GM12878 (cell line): ENCODE data around the gene OR8K5. TPM values are rescaled to one million over a fixed set of nuclear protein-coding genes. Genes with fewer than 3 reads are reported as not detected.
"Not testable (repeated sequence)": the region's sequence is repeated elsewhere in the genome, so short reads cannot be mapped to it uniquely, and the experiment has no call there.

ENCODE experiments used
- ATAC-seq: fragments of 200-7000 bp; cut with Tn5 transposase; 3 replicates; pipeline ENCODE4 v1.9.1; 2020; ENCODE audit warnings: mild to moderate bottlenecking, moderate library complexity
- BruUV-seq: library from RNA; stranded (reverse); fragments of 400-500 nt; replicated peaks from 2 replicates; lab custom pipeline; 2021; lab: Mats Ljungman, UMichigan
- CTCF ChIA-PET: fragments of 300-600 bp; sonication (Branson Sonifier 250); formaldehyde crosslinking; extraction: SDS; loops from one replicate; lab custom pipeline; 2021; ENCODE audit warnings: inconsistent platforms; lab: Yijun Ruan, JAX
- POLR2A ChIA-PET: fragments of 350-600 bp; formaldehyde crosslinking; extraction: SDS; loops from one replicate; lab custom pipeline; 2021; ENCODE audit warnings: inconsistent platforms; lab: Charles Lee
- RAD21 ChIA-PET: fragments of 300-600 bp; sonication (Branson Sonifier 250); formaldehyde crosslinking; loops from one replicate; lab custom pipeline; 2023; ENCODE audit warnings: antibody characterized with exemption; ENCODE audit not compliant: unreplicated experiment; lab: Charles Lee
- SMC1A ChIA-PET: fragments of 300-600 bp; sonication (Branson Sonifier 250); formaldehyde crosslinking; loops from one replicate; lab custom pipeline; 2023; ENCODE audit not compliant: unreplicated experiment, uncharacterized antibody; lab: Charles Lee
- DNase-seq: peaks from one replicate; pipeline ENCODE4 v3.0.0-alpha.2; 2011; ENCODE audit warnings: low read depth, low spot score
- FAIRE-seq: peaks from 3 replicates; lab custom pipeline; 2011; peaks lifted over from hg19 to GRCh38; lab: Jason Lieb, UNC
- H2AFZ ChIP-seq: 2 replicates; pipeline ENCODE4 v1.6.0; 2011; ENCODE audit warnings: low read depth, low read length, control low read depth; ENCODE audit not compliant: control insufficient read depth
- H3K27ac ChIP-seq: 2 replicates; pipeline ENCODE4 v1.5.1; 2011; ENCODE audit warnings: control low read depth; ENCODE audit not compliant: control insufficient read depth, insufficient read depth
- H3K27me3 ChIP-seq, 2 experiments: replicated peaks in 1 of 2; 2 replicates each; pipeline versions ENCODE4 v1.6.0 to v1.6.1; 2011; ENCODE audit warnings: low read length in 1 of 2; ENCODE audit not compliant: control insufficient read depth in 2 of 2, insufficient read depth in 2 of 2
- H3K36me3 ChIP-seq, 2 experiments: 2 replicates each; pipeline ENCODE4 v1.5.1; 2011; ENCODE audit warnings: low read length in 1 of 2; ENCODE audit not compliant: control insufficient read depth in 2 of 2, insufficient read depth in 2 of 2
- H3K4me1 ChIP-seq: 2 replicates; pipeline ENCODE4 v1.6.1; 2011; ENCODE audit warnings: mild to moderate bottlenecking, low read length, moderate library complexity, mixed read lengths; ENCODE audit not compliant: control insufficient read depth, insufficient read depth
- H3K4me2 ChIP-seq: 2 replicates; pipeline ENCODE4 v1.6.0; 2011; ENCODE audit warnings: control low read depth; ENCODE audit not compliant: control insufficient read depth, insufficient read depth
- H3K4me3 ChIP-seq: fragments of 200-600 bp; sonication (generic); 2 replicates; pipeline ENCODE4 v1.5.1; 2016
- H3K79me2 ChIP-seq: 2 replicates; pipeline ENCODE4 v1.6.0; 2011; ENCODE audit warnings: low read length; ENCODE audit not compliant: control insufficient read depth, insufficient read depth
- H3K9ac ChIP-seq: 2 replicates; pipeline ENCODE4 v1.8.0; 2011; ENCODE audit warnings: low read length, control low read depth, mixed read lengths; ENCODE audit not compliant: control insufficient read depth, insufficient read depth
- H3K9me3 ChIP-seq: replicated peaks from 3 replicates; pipeline ENCODE4 v1.5.1; 2011; ENCODE audit warnings: mild to moderate bottlenecking, low read length; ENCODE audit not compliant: control insufficient read depth, insufficient read depth
- H4K20me1 ChIP-seq: 2 replicates; pipeline ENCODE4 v1.6.0; 2011; ENCODE audit not compliant: control insufficient read depth, insufficient read depth
- CHD4 ChIP-seq: fragments of 200-600 bp; sonication (generic); IDR thresholded peaks from 2 replicates; pipeline ENCODE4 v1.6.1; 2016; ENCODE audit warnings: mild to moderate bottlenecking
- EGR1 ChIP-seq, 2 experiments: IDR thresholded peaks; 1 replicate in 1 of 2; 2 replicates in 1 of 2; pipeline ENCODE4 v1.6.1; 2011 to 2012; ENCODE audit warnings: low read depth in 2 of 2, low read length in 2 of 2, borderline replicate concordance in 1 of 2, mild to moderate bottlenecking in 1 of 2, moderate library complexity in 1 of 2
- EP300 ChIP-seq, 2 experiments: fragments of 150-350 bp in 1 of 2; IDR thresholded peaks; 2 replicates each; pipeline ENCODE4 v1.6.1; 2011 to 2012; ENCODE audit warnings: low read depth in 2 of 2, low read length in 2 of 2, borderline replicate concordance in 1 of 2, improper control_type of control experiment in 1 of 2, inconsistent platforms in 1 of 2; ENCODE audit not compliant: control insufficient read depth in 1 of 2
- HDAC6 ChIP-seq: fragments of 200-600 bp; sonication (generic); IDR thresholded peaks from one replicate; pipeline ENCODE4 v1.8.0; 2017; ENCODE audit warnings: antibody characterized with exemption; ENCODE audit not compliant: unreplicated experiment
- KLF5 ChIP-seq: fragments of 450-650 bp; IDR thresholded peaks from 2 replicates; pipeline ENCODE4 v1.6.1; 2014; ENCODE audit warnings: mild to moderate bottlenecking; ENCODE audit not compliant: partially characterized antibody
- MEF2B ChIP-seq: fragments of 450-650 bp; IDR thresholded peaks from 2 replicates; pipeline ENCODE4 v1.6.1; 2018; ENCODE audit warnings: mild to moderate bottlenecking, moderate library complexity; ENCODE audit not compliant: partially characterized antibody, poor library complexity, severe bottlenecking
- MTA2 ChIP-seq: fragments of 450-650 bp; IDR thresholded peaks from 2 replicates; pipeline ENCODE4 v1.6.1; 2016; ENCODE audit warnings: low read depth, mild to moderate bottlenecking, moderate library complexity
- PML ChIP-seq: IDR thresholded peaks from 2 replicates; pipeline ENCODE4 v1.6.1; 2012; ENCODE audit warnings: low read length, inconsistent platforms
- POLR2A ChIP-seq: IDR thresholded peaks from 2 replicates; pipeline ENCODE4 v1.6.1; 2011; ENCODE audit warnings: low read depth, mild to moderate bottlenecking, low read length
- POLR2AphosphoS2 ChIP-seq: IDR thresholded peaks from 2 replicates; pipeline ENCODE4 v1.6.1; 2011; ENCODE audit warnings: low read depth, mild to moderate bottlenecking, low read length, improper control_type of control experiment, moderate library complexity
- SMAD1 ChIP-seq: fragments of 450-650 bp; IDR thresholded peaks from 2 replicates; pipeline ENCODE4 v1.6.1; 2018; ENCODE audit warnings: mild to moderate bottlenecking, low read depth; ENCODE audit not compliant: partially characterized antibody
- WGBS: methylation state at CpG from one replicate; pipeline ENCODE4 v1.1.6; 2016; ENCODE audit warnings: low lambda C conversion rate; ENCODE audit not compliant: insufficient replicate concordance, insufficient coverage; ENCODE audit errors: missing lambda C conversion rate; 5-methylcytosine and 5-hydroxymethylcytosine counted together
- in situ Hi-C: fragments of 300-500 bp; cut with MboI; formaldehyde crosslinking; loops from 9 replicates; pipeline ENCODE4 v1.14.3; 2018; ENCODE audit warnings: mixed read lengths
- intact Hi-C: fragments of 100-400 bp; cut with micrococcal nuclease; formaldehyde crosslinking; loops from one replicate; pipeline ENCODE4 v1.14.2; 2022; ENCODE audit not compliant: unreplicated experiment
- polyA plus RNA-seq, 11 experiments: library from polyadenylated mRNA; depleted of rRNA in 4 of 11; unstranded in 6 of 11; stranded (reverse) in 5 of 11; fragments of >200 nt; fragmentation: Nextera tagmentation in 4 of 11; fragmentation: Illumina TruSeq in 1 of 11; extraction: Ambion mirVana in 4 of 11; extraction: Trizol in 1 of 11; gene quantifications; 1 replicate in 1 of 11; 2 replicates in 10 of 11; pipeline versions ENCODE4 v1.2.1 to v1.2.3, GENCODE V29; 2011 to 2016; ENCODE audit warnings: inconsistent platforms in 2 of 11, missing spikeins in 2 of 11, low read depth in 1 of 11
- total RNA-seq, 4 experiments: library from RNA; depleted of rRNA in 3 of 4; stranded (reverse); fragments of >200 nt in 3 of 4; fragmentation: Illumina TruSeq in 1 of 4; extraction: Trizol in 1 of 4; gene quantifications; 2 replicates each; pipeline versions ENCODE4 v1.2.1 to v1.2.3, GENCODE V29; 2013 to 2021
- TF ChIP-seq, protein P1 (sequence below): fragments of 450-650 bp; IDR thresholded peaks from 2 replicates; pipeline ENCODE4 v1.6.1; 2016; ENCODE audit warnings: mild to moderate bottlenecking
- TF ChIP-seq, protein P2 (sequence below): IDR thresholded peaks from 2 replicates; pipeline ENCODE4 v1.6.1; 2011; ENCODE audit warnings: borderline replicate concordance, low read depth, mild to moderate bottlenecking, moderate library complexity, mixed read lengths, low read length; ENCODE audit not compliant: insufficient read depth; ENCODE audit errors: extremely low read length
- TF ChIP-seq, protein P3 (sequence below): IDR thresholded peaks from 2 replicates; pipeline ENCODE4 v1.6.1; 2011; ENCODE audit warnings: borderline replicate concordance, low read depth, mild to moderate bottlenecking, moderate library complexity, low read length; ENCODE audit not compliant: insufficient read depth, poor library complexity, severe bottlenecking
- TF ChIP-seq, protein P4 (sequence below): fragments of 450-650 bp; IDR thresholded peaks from 2 replicates; pipeline ENCODE4 v1.6.1; 2018; ENCODE audit warnings: mild to moderate bottlenecking, low read depth, moderate library complexity; ENCODE audit not compliant: partially characterized antibody

The OR8K5 gene
- total and polyA plus RNA-seq, 10 of the 15 experiments (the other 5 are each of a cell fraction or from before 2014, with no cell fraction given) = not detected

DNA sequence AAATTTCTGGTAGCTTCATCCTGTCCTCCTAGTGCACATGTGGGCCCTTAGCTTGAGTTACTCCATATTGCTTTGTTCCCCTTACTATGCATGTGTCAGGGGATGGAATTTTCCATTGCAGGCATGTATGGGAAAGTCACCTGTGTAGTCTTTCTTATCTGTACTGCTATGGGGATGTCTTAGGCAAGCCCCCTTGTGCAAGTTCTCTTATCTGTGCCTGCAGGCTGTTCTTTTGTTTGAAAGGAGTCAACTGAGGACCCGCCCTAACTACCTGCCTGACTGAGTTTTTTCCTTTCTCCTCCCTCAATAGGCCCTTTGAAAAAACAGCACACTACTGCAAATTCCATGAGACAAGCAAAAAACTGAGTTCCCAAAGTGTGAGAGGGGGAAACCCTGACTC is 8.7 kb downstream of the OR8K5 start:
- CTCF ChIA-PET = interaction anchor here (0.6 kb wide), 1 partner anchor 19 kb away, joined by 3 read pairs; no protein-coding TSS in a partner anchor
- WGBS = 0% methylated on average over 1 of the region's 1 CpG
- no peak for FAIRE-seq

DNA sequence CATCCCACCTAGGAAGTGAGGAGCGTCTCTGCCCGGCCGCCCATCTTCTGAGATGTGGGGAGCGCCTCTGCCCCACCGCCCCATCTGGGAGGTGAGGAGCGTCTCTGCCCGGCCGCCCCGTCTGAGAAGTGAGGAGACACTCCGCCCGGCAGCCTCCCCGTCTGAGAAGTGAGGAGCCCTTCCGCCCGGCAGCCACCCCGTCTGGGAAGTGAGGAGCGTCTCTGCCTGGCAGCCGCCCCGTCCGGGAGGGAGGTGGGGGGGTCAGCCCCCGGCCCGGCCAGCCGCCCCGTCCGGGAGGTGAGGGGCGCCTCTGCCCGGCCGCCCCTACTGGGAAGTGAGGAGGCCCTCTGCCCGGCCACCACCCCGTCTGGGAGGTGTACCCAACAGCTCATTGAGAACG is 16.4 kb downstream of the OR8K5 start:
- H3K27me3 ChIP-seq, H3K27ac ChIP-seq, H3K4me3 ChIP-seq, in situ Hi-C loops, ATAC-seq, H3K9me3 ChIP-seq, FAIRE-seq, SMC1A ChIA-PET, H3K4me1 ChIP-seq, RAD21 ChIA-PET, CTCF ChIA-PET, POLR2A ChIA-PET, BruUV-seq, H2AFZ ChIP-seq, H4K20me1 ChIP-seq, H3K79me2 ChIP-seq, H3K36me3 ChIP-seq, DNase-seq, intact Hi-C loops, H3K4me2 ChIP-seq, H3K9ac ChIP-seq: not testable (repeated sequence)
- 70% methylated on average over 12 of the region's 30 CpGs for WGBS

More for the DNA sequence above, 8.7 kb downstream of the OR8K5 start:
- H3K9ac ChIP-seq = no peak overlapping the region
- no peaks in the 10 kb centered on the region for H3K4me1 ChIP-seq
- no peak overlapping the region for H2AFZ ChIP-seq
- ChIA-PET SMC1A (no interaction called here), POLR2A (no interaction called here), RAD21 (no interaction called here)
- H3K27ac ChIP-seq = no peak overlapping the region
- no TSS peak for BruUV-seq
- H4K20me1 ChIP-seq = no peaks in the 10 kb centered on the region
- TF ChIP-seq MEF2B = no peak
- TF ChIP-seq MTA2 = no peak
- TF ChIP-seq KLF5 = no peak
- TF ChIP-seq EGR1 (IDR thresholded peaks at IDR 0.05; ENCODE audit: borderline replicate concordance in 1 of 2, low read depth in 2 of 2, low read length in 2 of 2) = no peak
- no peak for TF ChIP-seq HDAC6
- no peak for TF ChIP-seq CHD4
- TF ChIP-seq, protein P1, sequence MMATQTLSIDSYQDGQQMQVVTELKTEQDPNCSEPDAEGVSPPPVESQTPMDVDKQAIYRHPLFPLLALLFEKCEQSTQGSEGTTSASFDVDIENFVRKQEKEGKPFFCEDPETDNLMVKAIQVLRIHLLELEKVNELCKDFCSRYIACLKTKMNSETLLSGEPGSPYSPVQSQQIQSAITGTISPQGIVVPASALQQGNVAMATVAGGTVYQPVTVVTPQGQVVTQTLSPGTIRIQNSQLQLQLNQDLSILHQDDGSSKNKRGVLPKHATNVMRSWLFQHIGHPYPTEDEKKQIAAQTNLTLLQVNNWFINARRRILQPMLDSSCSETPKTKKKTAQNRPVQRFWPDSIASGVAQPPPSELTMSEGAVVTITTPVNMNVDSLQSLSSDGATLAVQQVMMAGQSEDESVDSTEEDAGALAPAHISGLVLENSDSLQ = no peak
- TF ChIP-seq EP300 (IDR thresholded peaks at IDR 0.05; ENCODE audit: borderline replicate concordance in 1 of 2, control insufficient read depth in 1 of 2, low read depth in 2 of 2, low read length in 2 of 2) = no peak
- no peak for TF ChIP-seq PML
- no peak for TF ChIP-seq SMAD1
- TF ChIP-seq, protein P2, sequence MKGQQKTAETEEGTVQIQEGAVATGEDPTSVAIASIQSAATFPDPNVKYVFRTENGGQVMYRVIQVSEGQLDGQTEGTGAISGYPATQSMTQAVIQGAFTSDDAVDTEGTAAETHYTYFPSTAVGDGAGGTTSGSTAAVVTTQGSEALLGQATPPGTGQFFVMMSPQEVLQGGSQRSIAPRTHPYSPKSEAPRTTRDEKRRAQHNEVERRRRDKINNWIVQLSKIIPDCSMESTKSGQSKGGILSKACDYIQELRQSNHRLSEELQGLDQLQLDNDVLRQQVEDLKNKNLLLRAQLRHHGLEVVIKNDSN = no peak
- TF ChIP-seq, protein P3, sequence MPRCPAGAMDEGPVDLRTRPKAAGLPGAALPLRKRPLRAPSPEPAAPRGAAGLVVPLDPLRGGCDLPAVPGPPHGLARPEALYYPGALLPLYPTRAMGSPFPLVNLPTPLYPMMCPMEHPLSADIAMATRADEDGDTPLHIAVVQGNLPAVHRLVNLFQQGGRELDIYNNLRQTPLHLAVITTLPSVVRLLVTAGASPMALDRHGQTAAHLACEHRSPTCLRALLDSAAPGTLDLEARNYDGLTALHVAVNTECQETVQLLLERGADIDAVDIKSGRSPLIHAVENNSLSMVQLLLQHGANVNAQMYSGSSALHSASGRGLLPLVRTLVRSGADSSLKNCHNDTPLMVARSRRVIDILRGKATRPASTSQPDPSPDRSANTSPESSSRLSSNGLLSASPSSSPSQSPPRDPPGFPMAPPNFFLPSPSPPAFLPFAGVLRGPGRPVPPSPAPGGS = no peak
- TF ChIP-seq POLR2A = no peak
- TF ChIP-seq, protein P4, sequence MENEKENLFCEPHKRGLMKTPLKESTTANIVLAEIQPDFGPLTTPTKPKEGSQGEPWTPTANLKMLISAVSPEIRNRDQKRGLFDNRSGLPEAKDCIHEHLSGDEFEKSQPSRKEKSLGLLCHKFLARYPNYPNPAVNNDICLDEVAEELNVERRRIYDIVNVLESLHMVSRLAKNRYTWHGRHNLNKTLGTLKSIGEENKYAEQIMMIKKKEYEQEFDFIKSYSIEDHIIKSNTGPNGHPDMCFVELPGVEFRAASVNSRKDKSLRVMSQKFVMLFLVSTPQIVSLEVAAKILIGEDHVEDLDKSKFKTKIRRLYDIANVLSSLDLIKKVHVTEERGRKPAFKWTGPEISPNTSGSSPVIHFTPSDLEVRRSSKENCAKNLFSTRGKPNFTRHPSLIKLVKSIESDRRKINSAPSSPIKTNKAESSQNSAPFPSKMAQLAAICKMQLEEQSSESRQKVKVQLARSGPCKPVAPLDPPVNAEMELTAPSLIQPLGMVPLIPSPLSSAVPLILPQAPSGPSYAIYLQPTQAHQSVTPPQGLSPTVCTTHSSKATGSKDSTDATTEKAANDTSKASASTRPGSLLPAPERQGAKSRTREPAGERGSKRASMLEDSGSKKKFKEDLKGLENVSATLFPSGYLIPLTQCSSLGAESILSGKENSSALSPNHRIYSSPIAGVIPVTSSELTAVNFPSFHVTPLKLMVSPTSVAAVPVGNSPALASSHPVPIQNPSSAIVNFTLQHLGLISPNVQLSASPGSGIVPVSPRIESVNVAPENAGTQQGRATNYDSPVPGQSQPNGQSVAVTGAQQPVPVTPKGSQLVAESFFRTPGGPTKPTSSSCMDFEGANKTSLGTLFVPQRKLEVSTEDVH = no peak
- no peak for TF ChIP-seq POLR2AphosphoS2
- no peaks in the 10 kb centered on the region for H3K9me3 ChIP-seq
- no peak overlapping the region for H3K4me3 ChIP-seq
- DNase-seq (no peak), ATAC-seq (no peak)
- intact Hi-C loops (no loop called here), in situ Hi-C loops (no loop called here)
- no peak overlapping the region for H3K4me2 ChIP-seq
- H3K36me3 ChIP-seq = no peaks in the 10 kb centered on the region
- H3K79me2 ChIP-seq = no peaks in the 10 kb centered on the region
- no peaks in the 10 kb centered on the region for H3K27me3 ChIP-seq
